Kidney tubule cell (primary cell): Measurements from ENCODE around the gene TBC1D22A.

Source experiments
- DNase-seq: peaks from one replicate; pipeline ENCODE4 v3.0.0-alpha.2; 2018; ENCODE audit warnings: low spot score

The TBC1D22A gene

GRCh38 chr22:47013861-47014635 lies 251.6 kb downstream of the TBC1D22A start:
- DNase-seq: no peak

GRCh38 chr22:47014636-47015345 lies 252.3 kb downstream of the TBC1D22A start:
- no peak for DNase-seq

- no peak for DNase-seq
Observed at GRCh38 chr22:47015589-47016178, 253.2 kb downstream of the TBC1D22A start.

- no peak for DNase-seq
Observed at GRCh38 chr22:47016631-47017030, 254.2 kb downstream of the TBC1D22A start.

GRCh38 chr22:47017245-47017644 lies 254.8 kb downstream of the TBC1D22A start:
- no peak for DNase-seq

- DNase-seq: no peak
Observed at GRCh38 chr22:47018010-47018910, 255.8 kb downstream of the TBC1D22A start.

GRCh38 chr22:47019012-47019790 lies 256.8 kb downstream of the TBC1D22A start:
- DNase-seq: no peak

- no peak for DNase-seq
Observed at GRCh38 chr22:47020166-47020565, 257.7 kb downstream of the TBC1D22A start.

GRCh38 chr22:47021371-47022074 lies 259.1 kb downstream of the TBC1D22A start:
- no peak for DNase-seq

GRCh38 chr22:47022075-47022473 lies 259.6 kb downstream of the TBC1D22A start:
- DNase-seq: peak; percentile 6

- no peak for DNase-seq
Observed at GRCh38 chr22:47022475-47022874, 260.0 kb downstream of the TBC1D22A start.

GRCh38 chr22:47023871-47024270 lies 261.4 kb downstream of the TBC1D22A start:
- no peak for DNase-seq

- DNase-seq: no peak
Observed at GRCh38 chr22:47027766-47028165, 265.3 kb downstream of the TBC1D22A start.

GRCh38 chr22:47029244-47030074 lies 267.0 kb downstream of the TBC1D22A start:
- DNase-seq: no peak

- no peak for DNase-seq
Observed at GRCh38 chr22:47030143-47030661, 267.8 kb downstream of the TBC1D22A start.

GRCh38 chr22:47030881-47031627 lies 268.6 kb downstream of the TBC1D22A start:
- no peak for DNase-seq

- no peak for DNase-seq
Observed at GRCh38 chr22:47031628-47031915, 269.1 kb downstream of the TBC1D22A start.

- DNase-seq: no peak
Observed at GRCh38 chr22:47032091-47032943, 269.9 kb downstream of the TBC1D22A start.
